GM15510 (cell line): ENCODE data around the gene DPYSL4.

ENCODE experiments used
- POLR2A ChIP-seq: IDR thresholded peaks from 3 replicates; pipeline ENCODE4 v1.6.1; 2011; ENCODE audit warnings: borderline replicate concordance; ENCODE audit not compliant: insufficient read length; ENCODE audit errors: extremely low read depth

Gene DPYSL4

GRCh38 chr10:132201111-132201969 lies 14.6 kb downstream of the DPYSL4 start:
- no peak for TF ChIP-seq POLR2A

- TF ChIP-seq POLR2A, result no peak
Measured at GRCh38 chr10:132202070-132202970, 15.6 kb downstream of the DPYSL4 start.

- no peak for TF ChIP-seq POLR2A
Measured at GRCh38 chr10:132203256-132204077, 16.7 kb downstream of the DPYSL4 start.

- TF ChIP-seq POLR2A, result no peak
Measured at GRCh38 chr10:132204078-132204780, 17.5 kb downstream of the DPYSL4 start.

DNA sequence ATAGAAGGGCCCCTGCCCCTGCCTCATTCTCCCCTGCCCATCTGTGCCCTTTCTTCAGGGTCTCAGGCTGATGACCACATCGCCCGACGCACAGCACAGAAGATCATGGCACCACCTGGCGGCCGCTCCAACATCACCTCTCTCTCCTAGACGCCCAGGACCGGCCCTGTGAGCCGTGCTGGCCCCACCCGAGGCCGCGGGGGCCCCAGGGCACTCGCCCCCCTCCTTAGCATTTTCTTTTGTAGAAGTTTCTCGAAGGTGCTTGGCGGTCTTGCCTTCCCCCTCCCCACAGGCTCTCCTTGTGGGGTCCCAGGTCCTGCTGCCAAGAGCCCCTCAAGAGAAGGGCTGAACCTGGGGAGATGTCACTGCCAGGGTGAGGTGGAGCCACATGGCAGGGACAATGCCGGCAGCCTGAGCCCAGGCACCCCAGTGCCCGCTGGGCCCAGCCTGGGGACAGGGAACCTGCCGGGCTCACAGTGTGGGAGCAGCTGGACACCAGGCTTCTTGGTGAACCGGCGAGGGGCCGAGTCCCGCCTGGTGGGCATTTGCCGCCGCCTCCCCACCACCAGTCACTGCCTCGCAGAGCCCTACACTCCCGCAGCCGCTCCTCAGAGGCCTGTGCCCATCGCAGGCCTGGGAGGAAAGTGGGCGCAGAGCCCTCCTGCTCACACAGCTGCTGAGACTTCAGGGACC lies 18.2 kb downstream of the DPYSL4 start:
- TF ChIP-seq POLR2A, result no peak

- no peak for TF ChIP-seq POLR2A
Measured at GRCh38 chr10:132205650-132206376, 19.1 kb downstream of the DPYSL4 start.

DNA sequence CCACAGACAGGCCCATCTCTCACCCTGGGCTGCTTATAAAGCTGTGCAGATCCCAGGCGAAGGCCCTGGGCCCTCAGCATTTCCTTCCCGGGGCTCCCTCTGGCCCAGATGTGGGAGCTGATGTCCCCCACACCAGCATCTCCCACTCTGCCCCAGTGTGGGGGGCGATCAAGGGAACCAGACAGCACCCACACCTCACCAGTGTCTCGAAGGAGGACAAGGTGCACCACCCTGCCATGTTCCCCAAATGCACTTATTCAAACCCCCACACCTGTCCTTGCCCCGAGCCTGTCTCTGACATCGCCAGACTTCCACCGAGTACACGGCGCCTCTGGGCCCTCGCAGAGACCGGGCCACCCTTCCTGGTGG lies 19.6 kb downstream of the DPYSL4 start:
- no peak for TF ChIP-seq POLR2A

GRCh38 chr10:132206806-132207535 lies 20.2 kb downstream of the DPYSL4 start:
- TF ChIP-seq POLR2A, result no peak

GRCh38 chr10:132207536-132208461 lies 21.1 kb downstream of the DPYSL4 start:
- TF ChIP-seq POLR2A, result no peak

DNA sequence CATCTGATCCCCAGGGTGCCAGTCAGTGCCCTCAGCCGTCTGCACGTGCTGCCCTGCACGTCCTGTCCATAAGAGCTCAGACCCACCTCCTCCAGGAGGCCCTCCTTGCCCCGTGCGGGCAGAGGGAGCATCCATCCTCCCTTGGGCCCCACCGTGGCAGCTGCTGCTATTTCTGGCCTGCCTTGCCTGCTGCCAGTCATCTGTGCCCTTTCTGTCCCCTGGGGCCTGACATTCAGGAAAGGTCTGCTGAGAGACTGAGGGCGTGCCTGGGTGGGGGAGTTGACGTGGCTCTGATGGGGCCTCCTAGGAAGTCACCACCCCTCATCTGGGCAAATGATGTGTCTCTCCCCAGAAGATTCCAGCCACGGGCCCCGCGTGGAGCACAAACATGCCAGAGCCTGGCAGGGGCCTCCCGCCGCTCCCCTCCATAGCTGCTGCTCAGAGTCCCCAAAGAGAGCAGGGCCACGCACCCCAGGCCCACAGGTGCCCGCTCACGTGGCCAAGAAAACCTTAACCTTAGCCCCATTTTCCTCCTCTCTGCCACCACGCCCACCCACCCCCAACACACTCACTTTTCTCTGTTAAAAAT lies 21.8 kb downstream of the DPYSL4 start:
- TF ChIP-seq POLR2A, result no peak

GRCh38 chr10:132209130-132209529 lies 22.4 kb downstream of the DPYSL4 start:
- TF ChIP-seq POLR2A, result no peak
